Iris pigment epithelial cell (primary cell): ENCODE measurements around the gene MAP2K3.

ENCODE experiments used
- DNase-seq: peaks from one replicate; pipeline ENCODE4 v3.0.0-alpha.2; 2011; ENCODE audit warnings: low read depth

The MAP2K3 gene

DNA sequence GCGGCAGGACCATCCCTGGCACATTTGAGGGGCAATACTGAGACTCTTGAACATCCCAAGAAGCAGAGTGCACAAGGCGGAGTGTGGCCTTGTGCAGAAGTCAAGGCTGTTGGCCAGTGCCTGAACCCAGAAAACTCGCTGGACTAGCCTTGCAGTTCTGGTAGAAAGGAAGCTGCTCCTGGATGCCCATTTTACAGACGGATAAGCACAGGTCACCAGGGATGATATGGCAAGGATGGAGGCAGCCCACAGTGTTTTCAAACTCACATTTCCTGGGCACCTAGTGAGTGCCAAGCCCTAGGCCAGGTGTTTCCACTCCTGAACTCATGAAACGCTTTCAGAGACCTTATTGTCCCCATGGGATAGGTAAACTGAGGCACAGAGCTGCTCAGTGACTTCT lies 1.7 kb upstream of the MAP2K3 start:
- no peak for DNase-seq

DNA sequence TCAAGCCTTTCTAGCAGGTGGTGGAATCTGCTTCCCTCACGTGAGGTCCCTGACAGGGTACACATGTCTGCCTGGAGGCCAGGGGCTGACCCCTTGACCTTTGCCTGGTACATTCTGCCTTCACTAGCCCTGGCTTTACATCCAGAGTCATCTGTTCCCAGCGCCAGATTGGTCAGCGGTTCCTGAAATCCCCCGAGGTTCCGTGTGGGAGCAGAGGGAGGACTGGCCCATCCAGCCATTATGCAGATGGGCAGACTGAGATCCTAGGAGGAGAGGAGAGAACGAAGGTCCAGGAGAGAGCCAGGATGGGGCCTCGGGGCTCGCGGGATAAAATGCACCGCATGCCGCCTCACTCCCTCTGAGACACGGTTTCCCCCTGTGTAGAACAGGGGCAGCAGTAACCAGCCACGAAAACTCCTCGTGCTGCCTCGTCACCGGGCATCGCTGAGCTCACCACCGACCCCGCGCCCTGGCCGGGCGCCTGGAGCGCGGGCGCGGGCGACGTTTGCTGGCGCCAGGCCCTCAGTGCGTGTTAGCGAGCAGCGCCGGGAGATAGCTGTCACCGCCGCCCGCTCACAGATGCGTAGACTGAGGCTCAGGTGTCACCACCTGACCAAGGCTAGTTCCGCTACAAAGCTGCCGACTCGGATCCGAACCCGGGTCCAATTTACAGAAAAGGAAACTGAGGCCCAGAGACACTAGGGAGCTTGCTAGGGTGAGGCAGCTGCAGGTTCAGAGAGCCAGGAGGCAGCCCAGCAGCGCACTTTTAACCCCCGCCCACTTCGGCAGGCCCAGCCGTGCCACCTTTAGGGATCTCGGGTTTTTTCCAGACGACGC lies 811 bp upstream of the MAP2K3 start:
- peak; percentile 47 for DNase-seq

DNA sequence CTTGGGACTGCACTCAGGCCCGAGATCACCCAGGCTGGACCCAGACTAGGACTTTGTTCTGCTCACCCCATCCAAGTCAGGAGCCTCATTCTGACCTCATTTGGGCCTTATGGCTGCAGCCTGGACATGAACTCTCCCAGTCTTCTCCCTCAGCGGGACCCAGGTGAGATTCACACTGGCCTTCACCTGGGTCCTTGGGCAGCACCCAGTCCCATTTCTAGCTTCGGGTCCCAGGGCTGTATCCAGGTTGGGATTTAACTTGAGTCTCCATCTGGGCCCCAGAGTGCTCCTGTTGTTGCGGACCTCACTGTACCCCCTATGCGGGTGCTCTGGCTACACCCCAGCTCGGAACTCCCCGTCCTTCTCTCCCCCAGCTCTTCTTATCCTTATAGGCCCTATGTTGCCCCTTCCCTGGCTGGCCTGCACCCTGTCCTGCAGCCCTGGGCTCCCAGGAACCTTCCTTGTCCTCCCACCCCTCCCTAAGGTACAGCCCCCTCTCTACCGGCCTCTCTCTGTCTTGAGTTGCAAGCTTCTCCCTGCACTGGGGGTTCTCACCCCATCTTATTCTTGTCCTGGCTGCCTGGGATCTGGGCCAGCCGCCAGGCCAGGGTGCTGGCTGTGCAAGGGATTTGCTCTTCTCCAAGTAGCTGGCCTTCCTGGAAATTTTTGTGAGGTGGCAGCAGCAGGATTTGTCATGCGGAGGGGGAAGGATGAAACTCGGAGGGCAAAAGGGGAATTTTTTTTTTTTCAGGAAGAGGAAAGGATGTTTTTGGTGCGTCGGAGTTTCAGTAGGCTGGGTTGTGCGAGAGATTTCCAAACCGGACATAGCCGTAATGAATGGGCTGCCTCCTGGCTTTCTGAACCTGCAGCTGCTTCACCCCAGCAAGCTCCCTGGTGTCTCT lies 904 bp downstream of the MAP2K3 start:
- DNase-seq = peak; percentile 44

DNA sequence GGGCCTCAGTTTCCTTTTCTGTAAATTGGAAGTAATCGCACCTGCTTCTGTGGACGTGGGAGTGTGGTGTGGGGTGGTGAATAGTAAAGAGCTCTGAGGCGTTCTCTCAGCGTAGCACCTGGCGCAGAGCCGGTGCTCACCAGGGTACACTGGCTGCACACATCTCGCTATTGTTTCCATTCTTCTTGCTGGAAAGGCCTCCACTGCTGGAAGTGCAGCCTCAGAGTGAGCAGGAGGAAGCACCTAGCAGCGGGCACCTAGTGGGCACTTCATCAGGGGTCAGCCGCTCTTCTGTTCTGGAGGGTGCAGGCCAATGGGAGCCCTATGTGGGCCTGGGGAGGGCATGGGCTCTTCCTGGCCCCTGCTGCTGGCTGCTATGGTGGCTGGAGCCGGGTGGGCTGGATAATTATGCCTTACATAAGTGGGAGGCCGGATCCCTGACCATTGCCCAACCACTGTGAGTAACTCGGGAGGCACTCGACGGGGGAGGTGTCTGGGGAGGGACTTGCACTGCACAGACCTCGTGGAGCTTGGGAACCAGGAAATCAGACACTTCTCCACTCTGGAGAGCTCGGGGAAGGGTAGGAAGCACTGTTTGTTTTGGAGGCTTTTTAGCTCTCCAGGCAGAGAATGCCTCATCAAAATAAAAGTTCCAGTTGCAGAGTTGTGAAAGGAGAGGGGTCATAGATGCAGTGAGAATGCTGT lies 1.7 kb downstream of the MAP2K3 start:
- peak; percentile 99 for DNase-seq

DNA sequence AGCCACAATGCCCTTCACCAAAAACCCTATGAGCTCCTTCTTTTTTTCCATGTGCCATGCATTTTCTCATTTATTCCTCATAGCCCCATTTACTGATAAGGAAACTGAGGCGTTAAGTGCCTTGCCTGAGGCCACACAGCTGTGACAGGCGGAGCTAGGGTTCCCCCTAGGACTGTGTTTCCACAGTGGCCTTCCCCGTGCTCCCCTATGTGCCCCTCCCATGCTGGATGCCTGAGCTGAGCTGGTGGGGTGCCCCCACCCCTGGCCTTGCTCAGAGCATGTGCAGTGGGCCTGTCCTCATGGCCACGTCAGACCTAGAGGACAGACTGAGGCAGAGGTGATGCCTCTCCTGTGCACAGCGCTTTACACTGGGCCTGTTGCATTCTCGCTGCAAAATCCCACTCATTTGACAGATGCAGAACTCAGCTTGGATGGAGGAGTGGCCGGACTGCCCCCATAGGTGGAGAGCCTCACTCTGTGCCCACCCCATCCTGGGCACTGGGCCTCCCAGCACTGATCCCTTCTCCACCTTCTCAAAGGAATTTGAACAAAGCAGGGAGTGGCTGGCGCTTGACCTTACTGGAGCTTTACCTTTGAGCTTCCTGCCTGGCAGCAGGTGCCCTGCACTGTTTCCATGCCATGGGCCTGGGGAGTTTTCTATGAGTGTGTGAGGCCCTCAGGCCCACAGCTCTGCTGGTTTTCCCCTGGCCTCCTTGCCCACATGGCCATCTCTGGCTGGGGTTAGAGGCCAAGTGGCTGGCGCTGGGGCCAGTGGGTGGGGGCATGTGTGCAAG lies 2.6 kb downstream of the MAP2K3 start:
- no peak for DNase-seq

DNA sequence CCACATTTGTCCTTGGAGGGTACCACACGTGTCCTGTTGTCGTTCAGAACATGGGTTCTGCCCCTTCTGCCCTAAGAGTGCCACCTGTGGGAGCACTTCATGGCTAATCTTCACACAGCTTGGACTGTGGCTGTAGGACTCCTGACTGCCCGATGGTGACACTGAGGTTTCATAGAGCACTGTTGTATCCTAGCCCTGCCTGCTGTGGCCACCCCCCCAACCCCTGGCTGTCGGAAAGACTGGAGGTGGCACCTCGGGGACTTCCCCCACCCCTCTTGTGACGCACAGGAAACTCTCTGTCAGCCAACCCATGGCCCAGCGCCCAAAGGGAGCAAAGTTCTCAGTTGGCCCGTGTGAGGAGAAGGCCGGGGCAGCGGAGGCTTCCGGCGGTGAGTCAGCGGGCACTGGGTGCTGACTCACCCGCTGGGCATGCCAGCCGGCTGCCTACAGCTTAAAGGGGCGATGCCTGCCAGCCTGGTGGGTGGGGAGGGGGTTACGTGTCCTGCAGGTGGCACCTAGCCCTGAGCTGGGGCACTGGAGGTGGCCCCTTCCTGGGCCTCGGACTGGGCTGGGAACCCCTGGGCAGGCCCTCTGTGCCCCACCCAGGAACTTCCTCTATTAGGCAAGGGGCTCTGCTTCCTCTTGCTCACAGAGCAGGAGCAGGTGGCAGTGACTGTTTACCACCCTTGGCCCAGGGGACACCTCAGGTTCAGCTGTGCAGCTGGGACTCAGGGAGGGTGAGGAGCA lies 3.4 kb downstream of the MAP2K3 start:
- peak; percentile 92 for DNase-seq

DNA sequence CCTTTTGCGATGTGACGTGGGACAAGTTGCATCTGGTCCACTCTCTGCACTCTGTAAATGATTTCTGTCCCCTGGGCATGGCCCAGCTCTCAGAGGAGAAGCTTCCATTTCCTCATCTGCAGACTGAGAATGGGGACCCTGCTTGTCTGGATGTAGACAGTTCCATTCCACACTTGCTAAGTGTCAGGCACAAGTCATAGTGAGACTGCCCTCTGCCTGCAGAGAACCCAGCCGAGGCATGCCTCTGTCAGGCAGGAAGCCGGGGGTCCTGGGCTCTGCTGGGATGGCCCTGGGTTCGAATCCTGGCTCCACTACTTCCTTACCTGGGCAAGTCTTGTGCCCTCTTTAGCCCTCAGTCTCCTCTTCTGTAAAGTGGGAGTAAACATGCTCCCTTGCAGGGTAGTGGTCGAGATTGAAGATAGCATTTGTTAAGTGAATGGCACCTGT lies 4.1 kb downstream of the MAP2K3 start:
- no peak for DNase-seq

DNA sequence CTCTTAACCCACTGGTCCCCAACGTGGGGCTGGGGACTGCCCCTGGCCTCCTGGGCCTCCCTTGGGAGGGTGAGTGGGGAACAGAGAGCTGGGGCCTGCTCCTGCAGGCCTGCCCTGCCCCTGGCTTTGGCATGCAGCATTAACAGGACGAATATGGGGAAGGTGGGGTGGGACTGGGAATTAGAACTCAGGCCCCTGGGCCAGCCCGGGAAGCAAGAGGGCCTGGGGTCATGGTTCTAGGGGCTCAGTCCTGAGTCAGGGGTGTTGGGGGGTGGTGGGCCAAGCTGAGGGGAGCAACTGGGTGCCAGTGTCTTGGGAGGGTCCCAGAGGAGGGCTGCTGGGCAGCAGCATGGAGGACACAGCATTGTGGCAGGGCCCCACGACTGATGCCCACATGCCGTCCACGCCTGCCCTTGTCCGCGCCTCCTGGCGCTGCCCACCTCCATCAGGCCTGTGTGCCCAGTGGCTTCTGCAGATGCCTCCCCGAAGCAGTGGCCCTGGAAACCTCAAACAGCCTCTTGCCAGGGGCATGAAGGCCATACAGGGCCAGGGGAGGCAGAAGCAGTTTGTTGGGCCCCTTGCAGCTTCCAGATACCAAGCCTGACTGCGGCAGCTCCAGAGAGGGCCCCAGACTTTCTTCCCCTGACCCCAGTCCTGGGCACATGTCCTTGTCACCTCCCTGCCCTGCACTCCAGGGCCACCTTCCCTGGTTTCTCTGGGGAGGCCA lies 4.8 kb downstream of the MAP2K3 start:
- no peak for DNase-seq

DNA sequence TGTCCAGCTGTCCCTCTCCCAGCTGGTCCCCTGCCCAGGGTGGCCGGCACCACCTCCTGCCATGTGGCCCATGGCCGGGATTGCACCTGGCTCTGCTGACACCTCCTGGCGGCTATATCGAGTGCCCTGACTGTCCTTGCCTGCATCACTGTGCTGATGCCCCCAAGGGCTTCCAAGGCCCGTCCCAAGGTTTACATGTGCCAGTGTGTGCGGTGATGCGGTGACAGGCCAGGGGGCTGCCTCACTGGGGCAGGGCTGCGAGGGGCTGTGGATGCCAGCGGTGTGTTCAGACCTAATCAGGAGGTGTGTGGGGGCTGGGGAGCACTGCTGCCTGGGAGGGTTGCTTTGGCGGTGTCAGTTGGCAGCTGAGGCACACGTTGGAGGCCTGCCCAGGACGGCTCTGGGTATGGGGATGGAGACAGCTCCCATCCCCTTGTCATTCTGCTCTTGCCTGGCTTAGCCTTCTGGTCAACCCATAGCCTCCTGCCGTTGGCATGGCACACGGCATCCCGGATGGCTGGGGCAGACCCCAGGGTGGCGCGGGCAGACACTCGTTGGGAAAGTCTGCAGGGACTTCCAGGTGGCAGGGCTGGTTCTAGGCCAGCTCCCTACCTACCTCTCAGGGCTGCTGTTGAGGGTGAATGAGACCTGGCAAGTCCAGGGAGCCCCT lies 5.5 kb downstream of the MAP2K3 start:
- DNase-seq = no peak

DNA sequence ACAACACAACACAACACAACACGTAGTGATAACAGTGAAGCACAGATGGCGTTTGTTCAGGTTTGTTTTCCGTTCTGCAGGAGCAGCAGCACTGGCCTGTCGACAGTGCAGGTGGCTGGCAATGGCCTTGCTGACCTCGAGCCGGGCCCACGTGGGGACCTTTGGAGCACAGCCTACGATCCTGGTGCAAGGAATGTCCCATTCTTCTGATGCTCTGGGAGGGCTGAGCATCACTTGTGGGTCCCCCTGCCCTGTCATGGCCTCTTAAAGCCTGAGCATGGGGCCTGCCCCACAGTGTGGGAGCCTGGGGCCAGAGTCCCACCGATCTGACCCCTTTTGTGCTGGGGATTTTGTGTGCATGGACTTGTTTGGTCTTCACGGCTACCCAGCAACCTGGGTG lies 6.8 kb downstream of the MAP2K3 start:
- no peak for DNase-seq

DNA sequence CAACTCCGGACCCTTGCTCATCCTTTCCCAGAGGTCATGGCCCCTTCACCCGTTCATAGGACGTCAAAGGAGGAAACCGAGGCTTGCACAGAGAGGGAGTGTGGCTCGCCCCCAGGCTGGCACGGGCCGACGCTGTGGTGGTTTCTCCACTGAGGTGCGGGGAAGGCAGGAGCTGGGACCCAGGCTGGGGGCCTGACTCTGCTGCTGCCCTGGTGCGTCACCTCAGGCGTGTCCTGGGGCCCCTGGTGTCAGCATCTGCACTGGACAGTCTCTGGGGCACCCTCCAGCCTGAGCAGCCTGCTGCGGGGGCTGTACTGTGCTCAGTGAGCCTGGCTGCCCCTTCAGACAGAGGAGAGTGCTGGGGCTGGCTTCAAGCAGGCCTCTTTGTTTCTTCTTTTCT lies 7.4 kb downstream of the MAP2K3 start:
- no peak for DNase-seq

DNA sequence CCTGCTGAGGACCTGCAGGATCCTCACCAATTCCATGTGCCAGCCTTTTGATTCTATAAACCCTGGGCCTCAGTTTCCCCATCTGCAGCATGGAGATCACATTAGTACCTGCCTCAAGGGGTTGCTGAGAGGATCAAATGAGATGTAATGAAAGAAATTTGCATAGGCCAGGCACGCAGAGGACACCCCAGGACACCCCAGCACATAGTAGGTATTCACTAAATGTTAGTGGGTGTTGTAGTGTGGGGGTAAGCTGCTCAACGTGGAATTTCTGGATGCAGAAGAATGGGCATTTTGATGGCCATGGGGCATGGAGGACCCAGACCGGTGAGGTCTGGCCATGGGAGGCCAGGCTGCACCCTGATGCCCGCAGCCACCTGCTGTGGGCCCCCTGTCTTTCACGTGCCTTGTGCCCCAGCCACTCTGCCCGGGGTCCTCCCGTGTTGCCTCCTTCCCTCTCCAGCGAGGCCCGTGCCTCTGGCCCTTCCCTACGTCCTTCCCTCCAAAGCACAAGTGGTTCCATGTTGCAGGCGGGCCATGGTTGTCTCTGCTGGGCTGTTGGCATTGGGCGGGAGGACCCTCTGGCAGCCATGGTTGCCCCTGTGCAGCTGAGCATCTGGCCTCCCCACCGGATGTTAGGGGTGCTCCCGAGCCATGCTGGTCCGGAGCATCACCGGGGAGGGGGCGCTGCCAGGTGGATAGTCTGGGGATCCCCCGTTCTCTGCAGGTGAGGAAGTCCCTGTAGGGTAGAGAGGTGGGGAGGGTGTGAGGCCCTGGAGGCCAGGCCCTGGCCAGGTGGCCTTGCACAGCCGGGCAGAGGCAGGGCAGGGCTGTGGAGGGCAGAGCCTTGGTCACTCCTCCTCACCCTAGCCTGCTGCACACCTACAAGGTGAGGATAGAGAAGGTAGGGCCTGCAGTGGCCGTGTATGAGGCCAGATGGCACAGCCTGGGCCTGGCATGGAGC lies 8.6 kb downstream of the MAP2K3 start:
- DNase-seq = no peak

DNA sequence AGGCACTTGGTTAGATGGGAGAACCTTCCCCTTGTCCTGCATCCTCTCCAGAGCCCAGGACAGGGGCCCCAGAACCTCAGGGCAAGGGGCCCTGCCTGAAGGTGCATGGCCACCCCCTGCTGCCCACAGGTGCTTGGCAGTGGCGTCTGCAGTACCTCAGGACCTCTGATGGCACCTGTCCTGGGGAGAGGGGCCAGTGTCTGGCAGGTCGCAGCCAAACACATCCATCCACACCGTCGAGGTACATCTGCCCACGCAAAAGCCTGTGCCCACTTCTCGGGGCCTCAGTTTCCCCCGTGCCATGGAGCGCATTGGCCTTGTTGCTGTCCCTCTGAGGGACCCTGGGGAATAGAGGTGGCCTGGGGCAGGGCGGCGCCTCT lies 9.3 kb downstream of the MAP2K3 start:
- no peak for DNase-seq

DNA sequence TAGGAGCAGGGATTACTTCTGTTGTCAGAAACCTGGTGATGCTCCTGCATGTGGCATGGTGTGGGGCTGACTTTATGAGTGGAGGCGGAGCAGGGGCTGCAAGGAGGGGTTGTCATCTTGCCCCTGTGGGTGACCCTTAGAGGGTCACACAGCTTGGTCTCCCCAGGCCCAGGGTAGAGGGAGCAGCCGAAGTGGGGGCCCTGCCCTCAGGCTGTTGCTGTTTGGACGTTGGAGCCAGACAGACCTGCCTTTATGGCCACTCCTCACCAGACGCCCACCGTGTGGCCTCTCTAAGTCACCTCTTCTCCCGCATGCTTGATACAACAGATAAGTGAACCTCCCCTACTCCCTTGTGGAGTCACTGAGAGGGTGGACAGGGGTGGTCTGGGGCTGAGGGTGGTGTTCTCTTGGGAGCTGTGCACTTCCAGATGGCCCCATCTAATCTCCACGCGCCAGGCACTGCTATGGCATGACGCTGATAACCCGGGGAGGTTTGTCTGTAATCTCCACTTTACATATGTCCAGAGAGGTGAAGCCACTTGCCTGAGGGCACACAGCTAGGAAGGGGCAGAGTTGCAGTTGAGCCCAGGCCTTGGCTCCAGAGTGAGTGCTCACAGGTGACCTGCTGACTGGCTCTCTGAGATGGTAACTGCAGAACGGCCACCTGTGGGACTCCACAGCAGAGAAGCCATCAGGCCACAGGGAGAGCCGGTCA lies 10.0 kb downstream of the MAP2K3 start:
- DNase-seq = no peak

DNA sequence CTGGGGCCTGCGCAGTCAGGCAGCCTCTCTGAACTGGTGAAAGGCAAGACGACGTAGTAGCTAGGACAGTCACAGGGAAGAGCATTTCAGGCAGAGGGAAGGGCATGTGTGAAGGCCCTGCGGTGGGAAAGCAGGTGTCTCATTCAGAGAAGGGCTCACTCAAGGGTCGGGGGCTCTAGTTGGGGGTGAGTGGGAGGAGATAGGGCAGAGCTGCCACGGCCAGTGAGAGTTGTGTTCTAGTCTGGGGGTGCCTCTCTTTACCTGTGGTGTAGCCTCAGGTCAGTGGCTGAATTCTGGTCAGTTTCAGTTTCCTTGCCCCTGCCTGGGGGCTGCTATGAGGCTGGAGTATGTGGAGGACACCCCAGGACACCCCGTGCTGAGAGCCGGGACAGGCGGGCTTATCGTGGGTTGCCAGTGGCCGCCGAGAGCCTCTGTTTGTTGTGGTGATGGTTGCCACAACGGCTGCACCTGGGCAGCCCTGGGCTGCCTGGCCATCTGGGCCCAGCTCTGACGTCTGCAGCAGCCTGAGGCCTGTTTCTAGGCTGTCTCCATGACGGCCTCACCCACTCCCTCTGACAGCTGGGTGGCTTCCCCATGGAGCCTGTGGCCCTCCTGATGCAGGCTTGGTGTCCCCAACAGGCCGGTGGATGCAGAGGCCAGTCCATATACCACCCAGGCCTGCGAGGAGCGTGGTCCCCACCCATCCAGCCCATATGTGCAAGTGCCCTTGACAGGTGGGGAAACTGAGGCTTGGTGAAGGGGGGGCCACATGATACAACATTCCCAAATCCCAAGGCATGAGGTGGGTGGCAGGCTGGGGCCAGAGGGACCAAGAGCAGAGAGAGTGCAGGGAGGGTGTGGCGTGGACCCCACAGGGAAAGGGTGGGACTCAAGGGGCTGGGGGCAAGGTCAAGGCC lies 10.8 kb downstream of the MAP2K3 start:
- DNase-seq = no peak

DNA sequence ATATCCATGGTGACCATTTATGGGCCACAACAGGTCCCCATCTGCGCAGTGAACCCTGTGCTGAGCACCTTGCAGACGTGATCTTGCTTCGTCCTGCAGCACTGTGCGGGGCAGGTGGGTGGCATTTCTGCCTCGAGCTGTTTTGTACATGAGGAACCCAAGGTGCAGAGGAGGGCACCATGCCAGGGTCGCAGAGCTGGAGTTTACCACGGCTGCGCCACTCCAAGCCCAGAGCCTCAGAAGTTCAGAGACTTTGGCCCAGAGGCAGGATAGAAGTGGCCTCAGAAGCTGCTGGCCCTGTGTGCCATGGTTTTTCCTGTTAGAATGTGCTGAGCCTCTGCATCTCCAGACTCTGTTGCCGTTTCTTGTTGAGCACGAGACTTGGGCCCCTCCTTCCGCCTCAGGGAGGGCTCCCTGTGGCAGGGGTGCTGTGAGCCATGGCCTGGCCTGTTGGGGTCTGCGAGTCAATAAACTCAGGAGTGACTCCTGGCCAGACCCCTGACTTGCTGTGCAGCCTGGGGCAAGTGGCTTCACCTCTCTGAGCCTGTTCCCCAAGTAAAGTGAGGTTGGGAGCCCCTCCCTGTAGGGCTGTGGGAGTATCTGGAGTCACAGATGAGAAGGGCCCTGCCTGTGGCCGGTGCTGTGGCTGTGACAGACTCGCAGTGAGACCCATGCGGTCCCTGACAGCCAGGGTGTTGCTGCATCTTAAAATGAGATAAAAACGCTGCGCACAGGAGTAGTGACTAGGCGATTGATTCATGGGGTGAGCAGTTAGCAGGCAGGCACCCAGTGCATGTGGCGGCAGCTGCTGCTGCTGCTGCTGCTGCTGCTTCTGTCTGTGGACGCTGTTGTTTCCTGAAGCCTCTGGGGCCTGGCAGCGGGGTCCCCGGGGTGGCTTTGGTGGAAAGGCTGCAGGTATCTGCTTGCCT lies 11.8 kb downstream of the MAP2K3 start:
- DNase-seq = no peak
